Spleen (tissue), 7 donors: ENCODE measurements around the gene ZSCAN5A.

Source experiments
- POLR2A ChIP-seq, 3 donors: fragments of 450-650 bp; IDR thresholded peaks; one replicate each; pipeline ENCODE4 v1.5.1; 2017; ENCODE audit warnings: antibody characterized with exemption in 3 of 3, mild to moderate bottlenecking in 1 of 3
- TF ChIP-seq, protein P1 (sequence below), 11 experiments: fragments of 200-600 bp in 7 of 11; fragments of 450-650 bp in 4 of 11; sonication (generic) in 4 of 11; IDR thresholded peaks in 8 of 11; conservative IDR thresholded peaks in 3 of 11; 1 replicate in 7 of 11; 2 replicates in 4 of 11; pipeline versions ENCODE4 v1.4.0 to v1.8.0; 2016 to 2021; ENCODE audit warnings: antibody characterized with exemption in 11 of 11, inconsistent platforms in 4 of 11, mild to moderate bottlenecking in 1 of 11
- donor health status: DM: no; HTN: no; CAD: no; lungs with moderate emphysema.
- donor health status: DM: no; HTN: no; CAD: no.
- donor health status: DM: no; HTN: no; CAD: no.

DNA sequence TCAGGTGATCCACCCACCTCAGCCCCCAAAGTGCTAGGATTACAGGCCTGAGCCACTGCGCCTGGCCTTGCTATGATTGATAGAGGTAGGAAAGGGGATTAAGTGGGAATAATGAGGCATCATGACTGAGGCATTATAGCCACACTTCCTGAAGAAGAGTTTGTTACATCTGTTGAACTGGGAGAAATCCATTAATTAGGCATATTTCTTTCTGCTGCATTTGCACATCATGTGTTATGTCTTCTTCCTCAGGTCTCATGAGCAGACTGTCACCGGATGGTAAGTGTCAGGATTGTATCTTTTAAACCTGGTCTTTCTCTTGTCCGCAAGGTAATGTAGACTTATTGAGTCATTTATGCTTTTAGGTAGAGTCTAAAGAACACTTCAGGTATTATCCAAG, 29.9 kb downstream of the ZSCAN5A start:
- no peak for TF ChIP-seq POLR2A (IDR thresholded peaks at IDR 0.05)
- TF ChIP-seq, protein P1, sequence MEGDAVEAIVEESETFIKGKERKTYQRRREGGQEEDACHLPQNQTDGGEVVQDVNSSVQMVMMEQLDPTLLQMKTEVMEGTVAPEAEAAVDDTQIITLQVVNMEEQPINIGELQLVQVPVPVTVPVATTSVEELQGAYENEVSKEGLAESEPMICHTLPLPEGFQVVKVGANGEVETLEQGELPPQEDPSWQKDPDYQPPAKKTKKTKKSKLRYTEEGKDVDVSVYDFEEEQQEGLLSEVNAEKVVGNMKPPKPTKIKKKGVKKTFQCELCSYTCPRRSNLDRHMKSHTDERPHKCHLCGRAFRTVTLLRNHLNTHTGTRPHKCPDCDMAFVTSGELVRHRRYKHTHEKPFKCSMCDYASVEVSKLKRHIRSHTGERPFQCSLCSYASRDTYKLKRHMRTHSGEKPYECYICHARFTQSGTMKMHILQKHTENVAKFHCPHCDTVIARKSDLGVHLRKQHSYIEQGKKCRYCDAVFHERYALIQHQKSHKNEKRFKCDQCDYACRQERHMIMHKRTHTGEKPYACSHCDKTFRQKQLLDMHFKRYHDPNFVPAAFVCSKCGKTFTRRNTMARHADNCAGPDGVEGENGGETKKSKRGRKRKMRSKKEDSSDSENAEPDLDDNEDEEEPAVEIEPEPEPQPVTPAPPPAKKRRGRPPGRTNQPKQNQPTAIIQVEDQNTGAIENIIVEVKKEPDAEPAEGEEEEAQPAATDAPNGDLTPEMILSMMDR (IDR thresholded peaks at IDR 0.05 in 8 of 11, conservative IDR thresholded peaks at IDR 0.05 in 3 of 11), result no peak
